ENCODE results near the gene RRP9.

Gene RRP9

DNA sequence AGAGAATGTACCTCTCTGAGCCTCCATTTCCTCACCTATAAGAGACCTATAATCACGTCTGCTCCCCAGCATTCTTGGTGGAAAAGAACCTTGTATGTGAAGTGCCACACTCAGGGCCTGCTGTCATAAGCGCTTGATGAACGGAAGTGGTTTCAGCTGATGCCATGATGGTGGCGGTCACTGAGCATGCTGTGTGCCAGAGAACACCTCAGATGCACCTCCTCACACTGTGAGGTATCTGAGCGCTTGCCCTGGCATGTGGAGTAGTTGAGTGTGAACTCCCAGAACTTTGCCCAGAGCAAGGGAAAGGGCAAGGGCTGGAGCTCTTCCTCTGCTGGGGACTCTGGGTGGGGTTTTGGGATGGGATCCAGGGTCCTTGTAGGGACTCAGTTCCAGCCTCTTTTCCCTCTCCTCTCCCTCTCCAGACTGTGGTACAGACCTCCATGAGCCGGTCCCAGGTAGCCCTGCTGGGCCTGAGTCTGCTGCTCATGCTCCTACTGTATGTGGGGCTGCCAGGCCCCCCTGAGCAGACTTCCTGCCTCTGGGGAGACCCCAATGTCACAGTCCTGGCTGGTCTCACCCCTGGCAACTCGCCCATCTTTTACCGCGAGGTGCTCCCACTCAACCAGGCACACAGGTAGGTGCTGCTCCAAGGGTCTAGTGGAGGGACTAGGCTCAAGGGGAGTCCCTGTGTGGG lies 35.9 kb upstream of the RRP9 start:
- no peak for DNase-seq (ENCODE audit: low read depth)
- in situ Hi-C loops (cut with HindIII; ENCODE audit: low sequenced_read_pairs), result no loop called here
- TF ChIP-seq, protein P1, sequence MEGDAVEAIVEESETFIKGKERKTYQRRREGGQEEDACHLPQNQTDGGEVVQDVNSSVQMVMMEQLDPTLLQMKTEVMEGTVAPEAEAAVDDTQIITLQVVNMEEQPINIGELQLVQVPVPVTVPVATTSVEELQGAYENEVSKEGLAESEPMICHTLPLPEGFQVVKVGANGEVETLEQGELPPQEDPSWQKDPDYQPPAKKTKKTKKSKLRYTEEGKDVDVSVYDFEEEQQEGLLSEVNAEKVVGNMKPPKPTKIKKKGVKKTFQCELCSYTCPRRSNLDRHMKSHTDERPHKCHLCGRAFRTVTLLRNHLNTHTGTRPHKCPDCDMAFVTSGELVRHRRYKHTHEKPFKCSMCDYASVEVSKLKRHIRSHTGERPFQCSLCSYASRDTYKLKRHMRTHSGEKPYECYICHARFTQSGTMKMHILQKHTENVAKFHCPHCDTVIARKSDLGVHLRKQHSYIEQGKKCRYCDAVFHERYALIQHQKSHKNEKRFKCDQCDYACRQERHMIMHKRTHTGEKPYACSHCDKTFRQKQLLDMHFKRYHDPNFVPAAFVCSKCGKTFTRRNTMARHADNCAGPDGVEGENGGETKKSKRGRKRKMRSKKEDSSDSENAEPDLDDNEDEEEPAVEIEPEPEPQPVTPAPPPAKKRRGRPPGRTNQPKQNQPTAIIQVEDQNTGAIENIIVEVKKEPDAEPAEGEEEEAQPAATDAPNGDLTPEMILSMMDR (IDR thresholded peaks at IDR 0.05; ENCODE audit: low read depth, low read length, missing control alignments), result no peak
- H3K4me3 ChIP-seq (ENCODE audit: low read depth, low read length), result no peak overlapping the region

DNA sequence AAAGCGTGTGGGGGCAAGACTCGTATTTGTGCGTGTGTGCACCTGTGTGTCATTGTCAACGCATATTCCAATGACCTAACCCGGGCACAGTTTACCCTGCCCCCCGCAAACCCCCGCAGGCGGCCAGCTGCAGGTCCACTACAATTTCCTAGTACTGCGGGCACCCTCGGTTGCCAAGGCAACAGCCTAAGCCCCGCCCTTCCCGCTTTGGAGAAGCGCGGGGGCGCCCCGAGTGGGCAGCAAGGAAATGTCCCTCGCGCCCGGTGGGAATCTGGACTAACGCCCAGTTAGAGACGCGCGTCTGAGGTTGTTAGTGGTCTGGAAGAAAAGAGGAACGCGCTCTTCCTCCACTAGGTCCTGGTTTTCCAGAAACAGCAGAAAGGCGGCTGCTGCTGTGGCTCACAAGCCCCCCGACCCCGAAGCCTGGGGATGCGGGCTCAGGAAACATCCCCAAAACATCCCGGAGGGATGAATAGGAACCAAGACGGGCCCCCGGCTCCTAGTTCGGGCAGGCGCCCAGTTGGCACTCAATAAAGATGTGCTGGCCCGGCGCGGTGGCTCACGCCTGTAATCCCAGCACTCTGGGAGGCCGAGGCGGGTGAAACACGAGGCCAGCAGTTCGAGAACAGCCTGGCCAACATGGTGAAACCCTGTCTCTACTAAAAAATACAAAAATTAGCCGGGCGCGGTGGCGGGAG lies 34.3 kb upstream of the RRP9 start:
- peak overlapping the region; percentile 56 for H3K4me3 ChIP-seq (ENCODE audit: low read depth, low read length)

DNA sequence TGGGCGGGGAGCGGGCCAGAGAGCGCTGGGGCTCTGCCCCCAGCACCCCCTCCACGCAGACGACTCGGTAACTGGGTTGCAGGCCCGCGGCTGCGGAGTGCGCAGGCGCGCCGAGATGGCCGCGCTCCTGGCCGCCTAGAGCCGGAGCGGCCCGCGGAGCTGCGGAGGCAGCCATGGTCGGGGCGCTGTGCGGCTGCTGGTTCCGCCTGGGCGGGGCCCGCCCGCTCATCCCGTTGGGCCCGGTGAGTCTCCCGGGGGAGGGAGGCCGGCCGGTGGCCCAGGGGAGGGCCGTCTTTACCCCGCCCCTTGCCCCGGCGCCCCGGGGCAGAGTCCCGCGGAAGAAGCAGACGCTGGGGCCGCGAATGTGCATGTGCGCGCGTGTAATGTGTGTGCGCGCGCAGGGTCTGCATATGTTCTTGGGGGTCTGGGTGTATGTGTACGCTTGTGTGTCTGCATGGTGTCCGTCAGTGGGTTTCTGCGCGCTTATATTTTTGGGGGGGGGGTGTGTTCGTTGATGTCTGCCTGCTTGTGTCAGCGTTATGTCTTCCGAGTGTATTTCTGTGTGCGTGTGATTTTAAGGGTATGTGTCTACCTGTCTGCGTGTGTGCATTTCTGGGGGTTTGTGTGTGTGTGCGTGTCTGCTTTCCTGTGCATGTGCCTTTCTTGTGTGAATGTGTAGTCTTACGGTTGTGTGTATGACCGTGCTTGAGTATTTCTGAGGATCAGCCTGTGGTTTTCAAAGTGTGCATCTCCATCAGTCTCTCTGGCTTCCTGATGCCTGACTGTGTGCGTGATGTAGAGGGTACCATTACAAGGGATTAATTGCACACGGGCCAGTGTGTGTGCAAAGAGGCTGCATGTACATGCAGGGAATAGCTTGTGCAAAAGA lies 33.5 kb upstream of the RRP9 start, which contains the start of gene ABHD14A:
TSS of gene ABHD14A (plus strand) at position 102 of the 889 bp plus-strand sequence. CDS start at position 174, 72 bp downstream.
- TF ChIP-seq, protein P1 (IDR thresholded peaks at IDR 0.05; ENCODE audit: low read depth, low read length, missing control alignments), result no peak
- in situ Hi-C loops (cut with HindIII; ENCODE audit: low sequenced_read_pairs), result no loop called here
- peak within 1 kb of the TSS; percentile 74 for H3K4me3 ChIP-seq (ENCODE audit: low read depth, low read length)
- no peak for DNase-seq (ENCODE audit: low read depth)

More for the DNA sequence above, 34.3 kb upstream of the RRP9 start:
- in situ Hi-C loops (cut with HindIII; ENCODE audit: low sequenced_read_pairs), result no loop called here
- DNase-seq (ENCODE audit: low read depth), result peak; percentile 73
- TF ChIP-seq, protein P1 (IDR thresholded peaks at IDR 0.05; ENCODE audit: low read depth, low read length, missing control alignments), result peak; percentile 23

DNA sequence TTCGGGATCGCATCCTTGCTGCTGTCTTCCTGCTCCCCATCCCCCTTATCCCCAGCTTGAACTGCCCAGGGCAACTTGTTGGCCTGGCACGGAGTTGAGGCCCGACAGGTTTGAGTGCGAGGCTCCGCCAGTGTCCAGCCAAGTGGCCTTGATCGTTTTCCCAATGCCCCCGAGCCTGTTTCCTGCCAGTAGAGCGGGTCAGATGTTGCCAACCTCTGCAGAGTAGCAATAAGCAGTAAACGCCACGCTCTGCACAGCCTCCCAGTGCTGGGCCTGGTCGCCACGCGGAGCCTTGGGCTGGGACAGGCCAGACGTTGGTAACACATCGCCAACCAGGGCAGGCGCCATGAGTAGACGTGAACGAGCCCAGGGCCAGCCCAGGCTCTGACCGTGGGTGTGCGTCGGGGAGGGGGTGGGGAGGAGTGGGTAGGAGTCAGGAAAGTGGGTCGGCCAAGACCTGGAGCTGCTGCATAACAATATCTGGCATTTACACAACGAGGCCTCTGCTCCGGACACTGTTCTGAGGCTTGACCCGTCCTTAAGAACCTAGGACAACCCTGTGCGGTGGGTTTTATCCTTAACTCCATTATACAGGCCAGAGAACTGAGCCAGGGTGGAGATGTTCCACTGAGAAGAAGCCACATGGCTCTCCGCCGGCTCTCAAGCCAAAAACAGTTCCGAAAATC lies 32.7 kb upstream of the RRP9 start:
- H3K4me3 ChIP-seq (ENCODE audit: low read depth, low read length), result peak overlapping the region; percentile 74
- DNase-seq (ENCODE audit: low read depth), result no peak
- in situ Hi-C loops (cut with HindIII; ENCODE audit: low sequenced_read_pairs), result no loop called here
- TF ChIP-seq, protein P1 (IDR thresholded peaks at IDR 0.05; ENCODE audit: low read depth, low read length, missing control alignments), result no peak

DNA sequence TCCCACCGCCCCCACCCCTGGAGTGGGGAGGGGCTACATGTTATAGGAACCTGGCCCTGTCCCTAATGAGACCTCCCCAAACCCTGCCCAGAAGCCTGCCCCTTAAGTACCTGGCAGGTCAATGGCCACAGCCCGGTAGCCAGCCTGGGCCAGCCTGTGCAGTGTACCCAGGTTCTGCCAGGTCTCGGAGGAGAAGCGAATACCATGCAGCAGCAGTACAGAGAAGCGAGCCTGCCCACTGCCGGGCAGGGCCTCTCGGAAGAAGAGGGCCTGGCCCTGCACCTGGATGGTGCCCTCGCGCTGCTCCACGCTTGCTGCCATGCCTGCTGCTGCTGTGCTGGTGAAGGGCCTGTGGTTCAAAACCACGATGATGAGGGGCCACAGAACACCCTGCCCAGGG lies 29.6 kb upstream of the RRP9 start:
- H3K4me3 ChIP-seq (ENCODE audit: low read depth, low read length), result no peak overlapping the region
- TF ChIP-seq, protein P1 (IDR thresholded peaks at IDR 0.05; ENCODE audit: low read depth, low read length, missing control alignments), result no peak
- in situ Hi-C loops (cut with HindIII; ENCODE audit: low sequenced_read_pairs), result no loop called here
- no peak for DNase-seq (ENCODE audit: low read depth)

Data from astrocyte of the cerebellum (primary cell).